Upper lobe of left lung (tissue), 6 donors: ENCODE measurements around the gene OPCML. TPM values are rescaled to one million over a fixed set of nuclear protein-coding genes. Genes with fewer than 3 reads are reported as not detected.

ENCODE experiments used
- ATAC-seq, 2 donors: fragments of 200-7000 bp; cut with Tn5 transposase; one replicate each; pipeline ENCODE4 v1.9.1; 2022; ENCODE audit warnings: mild to moderate bottlenecking in 2 of 2, moderate library complexity in 2 of 2; ENCODE audit not compliant: low FRiP score in 2 of 2
- DNase-seq, 2 donors: peaks; one replicate each; pipeline ENCODE4 v3.0.0-alpha.2; 2019 to 2020
- H3K27ac ChIP-seq, 4 donors: fragments of 200-600 bp; sonication (generic); one replicate each; pipeline ENCODE4 v1.5.1; 2016 to 2019
- H3K27me3 ChIP-seq, 4 donors: fragments of 200-600 bp; sonication (generic); one replicate each; pipeline ENCODE4 v1.5.1; 2017 to 2019
- H3K36me3 ChIP-seq, 4 donors: fragments of 200-600 bp; sonication (generic); one replicate each; pipeline ENCODE4 v1.5.1; 2016 to 2019
- H3K4me1 ChIP-seq, 4 donors: fragments of 200-600 bp; sonication (generic); one replicate each; pipeline ENCODE4 v1.5.1; 2018 to 2019
- H3K4me3 ChIP-seq, 4 donors: fragments of 200-600 bp; sonication (generic); one replicate each; pipeline ENCODE4 v1.5.1; 2017 to 2019; ENCODE audit warnings: mild to moderate bottlenecking in 2 of 4, moderate library complexity in 1 of 4
- H3K9me3 ChIP-seq, 4 donors: fragments of 200-600 bp; sonication (generic); one replicate each; pipeline ENCODE4 v1.5.1; 2018 to 2019
- EP300 ChIP-seq, 4 donors: sonication (generic); formaldehyde crosslinking; IDR thresholded peaks; one replicate each; pipeline ENCODE4 v1.5.1; 2017; ENCODE audit warnings: antibody characterized with exemption in 4 of 4, control low read depth in 2 of 4
- POLR2A ChIP-seq, 4 donors: fragments of 450-650 bp; IDR thresholded peaks; one replicate each; pipeline ENCODE4 v1.5.1; 2016 to 2017; ENCODE audit warnings: antibody characterized with exemption in 4 of 4, mild to moderate bottlenecking in 2 of 4
- POLR2AphosphoS5 ChIP-seq, 2 donors: sonication (generic); formaldehyde crosslinking; IDR thresholded peaks; one replicate each; pipeline ENCODE4 v1.5.1; 2017; ENCODE audit warnings: antibody characterized with exemption in 2 of 2
- WGBS, 2 donors: methylation state at CpG; one replicate each; pipeline ENCODE4 v1.1.5; 2017 to 2018; 5-methylcytosine and 5-hydroxymethylcytosine counted together
- total RNA-seq, 6 donors: library from RNA; depleted of rRNA in 4 of 6; stranded (reverse); fragments of >200 nt in 4 of 6; gene quantifications; one replicate each; pipeline versions ENCODE4 v1.1.0 to v1.2.1, GENCODE V29; 2016 to 2021
- TF ChIP-seq, protein P1 (sequence below), 6 experiments: fragments of 450-650 bp in 4 of 6; fragments of 200-600 bp in 2 of 6; sonication (generic) in 2 of 6; IDR thresholded peaks; one replicate each; pipeline ENCODE4 v1.5.1; 2016 to 2019; ENCODE audit warnings: antibody characterized with exemption in 6 of 6
- donor health status: DM: no; HTN: no; CAD: no; lungs with moderate emphysema.
- donor health status: DM: no; HTN: yes; CAD: no; lungs with severe emphysema.

Gene OPCML
- total RNA-seq, 6 donors from 2014 or later, result 0.10 TPM; not detected in 5

DNA sequence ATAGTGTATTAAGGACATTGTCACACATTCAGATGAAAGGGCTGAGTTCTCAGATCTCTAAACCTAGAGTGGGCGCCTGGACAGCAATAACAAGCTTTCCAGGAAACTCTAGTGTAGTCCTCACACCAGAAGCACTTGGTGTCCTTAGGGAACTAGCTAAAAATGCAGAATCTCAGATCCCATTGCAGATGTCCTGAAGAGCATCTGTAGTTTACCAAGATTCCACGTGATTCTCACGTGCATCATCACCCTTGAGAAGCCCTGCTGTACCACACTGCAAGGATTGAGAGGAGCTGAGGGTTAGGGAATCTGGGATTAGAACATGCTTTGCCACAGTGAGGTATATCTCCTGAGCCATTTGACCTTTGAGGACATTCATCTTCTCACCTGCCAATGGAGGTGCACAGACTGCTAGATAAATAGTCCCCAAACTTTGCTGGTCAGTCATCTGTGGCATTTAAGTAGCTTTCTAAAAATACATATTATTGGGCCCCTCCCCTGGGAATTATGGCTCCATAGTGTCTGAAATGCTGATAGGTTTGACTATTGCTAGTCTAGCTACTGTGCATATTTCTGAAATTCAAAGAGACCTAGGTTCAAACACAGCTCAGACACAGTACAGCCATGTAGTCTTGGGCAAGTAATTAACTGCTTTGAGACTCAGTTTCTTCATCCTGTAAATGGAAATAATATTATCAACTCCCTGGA lies 1068.9 kb downstream of the OPCML start:
- no peaks in the 10 kb centered on the region for H3K36me3 ChIP-seq
- no peak overlapping the region for H3K27ac ChIP-seq
- TF ChIP-seq, protein P1, sequence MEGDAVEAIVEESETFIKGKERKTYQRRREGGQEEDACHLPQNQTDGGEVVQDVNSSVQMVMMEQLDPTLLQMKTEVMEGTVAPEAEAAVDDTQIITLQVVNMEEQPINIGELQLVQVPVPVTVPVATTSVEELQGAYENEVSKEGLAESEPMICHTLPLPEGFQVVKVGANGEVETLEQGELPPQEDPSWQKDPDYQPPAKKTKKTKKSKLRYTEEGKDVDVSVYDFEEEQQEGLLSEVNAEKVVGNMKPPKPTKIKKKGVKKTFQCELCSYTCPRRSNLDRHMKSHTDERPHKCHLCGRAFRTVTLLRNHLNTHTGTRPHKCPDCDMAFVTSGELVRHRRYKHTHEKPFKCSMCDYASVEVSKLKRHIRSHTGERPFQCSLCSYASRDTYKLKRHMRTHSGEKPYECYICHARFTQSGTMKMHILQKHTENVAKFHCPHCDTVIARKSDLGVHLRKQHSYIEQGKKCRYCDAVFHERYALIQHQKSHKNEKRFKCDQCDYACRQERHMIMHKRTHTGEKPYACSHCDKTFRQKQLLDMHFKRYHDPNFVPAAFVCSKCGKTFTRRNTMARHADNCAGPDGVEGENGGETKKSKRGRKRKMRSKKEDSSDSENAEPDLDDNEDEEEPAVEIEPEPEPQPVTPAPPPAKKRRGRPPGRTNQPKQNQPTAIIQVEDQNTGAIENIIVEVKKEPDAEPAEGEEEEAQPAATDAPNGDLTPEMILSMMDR (IDR thresholded peaks at IDR 0.05), result no peak
- TF ChIP-seq POLR2AphosphoS5 (IDR thresholded peaks at IDR 0.05), result no peak
- TF ChIP-seq POLR2A (IDR thresholded peaks at IDR 0.05), result no peak
- no peak for TF ChIP-seq EP300 (IDR thresholded peaks at IDR 0.05)
- H3K4me1 ChIP-seq, result no peaks in the 10 kb centered on the region
- H3K4me3 ChIP-seq, result no peak overlapping the region
- no peak for ATAC-seq
- no peaks in the 10 kb centered on the region for H3K27me3 ChIP-seq
- H3K9me3 ChIP-seq, result no peaks in the 10 kb centered on the region
- DNase-seq, result no peak
- 76% methylated on average over 3 of the region's 3 CpGs for WGBS, 2 donors

DNA sequence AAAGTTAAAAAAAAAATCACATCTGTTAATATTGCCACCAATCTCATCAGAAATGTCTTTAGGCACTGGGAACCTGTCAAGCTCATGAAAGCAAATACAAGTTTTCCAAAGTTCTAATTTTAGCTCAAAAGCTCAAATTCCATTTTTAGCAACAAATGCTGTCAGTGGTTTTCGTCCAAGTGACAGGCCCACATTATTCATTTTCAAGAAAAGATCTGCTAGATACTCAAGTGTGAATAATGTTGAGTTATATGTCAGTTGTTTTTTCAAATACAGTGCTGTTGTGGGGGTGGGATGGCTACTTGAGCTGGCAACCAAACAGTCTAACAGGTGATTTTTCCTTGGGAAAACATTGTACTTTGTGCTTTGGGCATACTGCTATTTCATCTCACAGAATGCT lies 1072.6 kb downstream of the OPCML start:
- TF ChIP-seq POLR2AphosphoS5 (IDR thresholded peaks at IDR 0.05) (no peak), POLR2A (IDR thresholded peaks at IDR 0.05) (no peak), EP300 (IDR thresholded peaks at IDR 0.05) (no peak)
- TF ChIP-seq, protein P1 (IDR thresholded peaks at IDR 0.05), result no peak
- H3K9me3 ChIP-seq, result no peaks in the 10 kb centered on the region
- no peaks in the 10 kb centered on the region for H3K27me3 ChIP-seq
- H3K27ac ChIP-seq, result no peak overlapping the region
- no peak overlapping the region for H3K4me3 ChIP-seq
- H3K4me1 ChIP-seq, result no peaks in the 10 kb centered on the region
- no peak for ATAC-seq
- 53 to 67% methylated on average over 1 of the region's 1 CpG for WGBS, 2 donors
- H3K36me3 ChIP-seq, result no peaks in the 10 kb centered on the region
- DNase-seq, result no peak

DNA sequence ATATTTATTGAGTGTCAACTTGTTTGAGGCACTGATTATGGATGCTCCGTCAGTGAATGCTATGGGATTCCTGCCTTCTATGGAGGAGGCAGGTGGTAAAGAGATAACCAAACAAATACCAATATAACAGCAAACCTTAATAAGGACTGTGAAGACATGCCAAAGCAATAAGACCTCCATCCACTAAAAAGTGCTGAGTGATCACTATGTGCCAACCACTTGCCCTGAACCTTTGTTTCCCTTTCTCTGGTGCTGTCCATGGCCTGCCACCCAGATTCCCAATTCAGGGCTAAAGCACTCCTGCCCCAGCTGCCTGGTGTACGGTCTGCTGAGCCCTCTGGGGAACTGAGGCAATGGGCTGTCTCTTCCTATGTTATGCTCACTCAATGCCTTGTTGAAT lies 1074.9 kb downstream of the OPCML start:
- TF ChIP-seq POLR2AphosphoS5 (IDR thresholded peaks at IDR 0.05), result no peak
- TF ChIP-seq POLR2A (IDR thresholded peaks at IDR 0.05), result no peak
- TF ChIP-seq EP300 (IDR thresholded peaks at IDR 0.05), result no peak
- WGBS, 2 donors, result 67 to 81% methylated on average over 2 of the region's 2 CpGs
- H3K36me3 ChIP-seq, result no peaks in the 10 kb centered on the region
- no peaks in the 10 kb centered on the region for H3K9me3 ChIP-seq
- no peak for ATAC-seq
- no peak overlapping the region for H3K4me3 ChIP-seq
- H3K27ac ChIP-seq, result no peak overlapping the region
- no peak for DNase-seq
- no peaks in the 10 kb centered on the region for H3K27me3 ChIP-seq
- no peaks in the 10 kb centered on the region for H3K4me1 ChIP-seq

DNA sequence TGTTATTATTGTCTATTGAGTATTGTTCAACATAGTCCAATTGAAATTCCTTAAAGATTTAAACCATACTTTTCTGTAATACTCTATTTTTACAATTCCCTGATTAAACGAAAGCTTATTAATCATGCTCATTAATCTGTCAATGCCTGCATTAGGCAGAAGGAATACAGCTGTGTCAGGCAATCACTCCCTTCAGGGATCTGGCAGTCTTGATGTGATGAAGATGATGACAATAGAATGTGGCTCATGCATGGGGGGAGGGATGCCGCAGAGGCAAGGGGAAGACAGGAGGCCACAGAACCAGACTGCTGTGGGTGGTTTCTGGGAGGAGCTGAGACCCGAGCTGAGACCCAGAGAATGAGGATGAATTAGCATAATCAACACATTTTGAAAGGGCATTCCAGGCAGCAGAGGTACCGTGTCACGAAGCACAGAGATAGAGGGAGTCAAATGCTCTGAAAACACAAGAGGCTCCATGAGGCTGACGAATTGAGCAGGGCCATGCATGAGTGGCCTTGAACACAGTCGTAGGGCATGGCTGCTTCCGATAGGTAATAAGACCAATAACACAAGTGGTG lies 1075.5 kb downstream of the OPCML start:
- no peaks in the 10 kb centered on the region for H3K36me3 ChIP-seq
- DNase-seq, result no peak
- no peak overlapping the region for H3K4me3 ChIP-seq
- no peaks in the 10 kb centered on the region for H3K27me3 ChIP-seq
- no peaks in the 10 kb centered on the region for H3K9me3 ChIP-seq
- H3K4me1 ChIP-seq, result no peaks in the 10 kb centered on the region
- H3K27ac ChIP-seq, result no peak overlapping the region
- ATAC-seq, result no peak
- TF ChIP-seq, protein P1 (IDR thresholded peaks at IDR 0.05), result no peak
- TF ChIP-seq EP300 (IDR thresholded peaks at IDR 0.05), result no peak
- no peak for TF ChIP-seq POLR2AphosphoS5 (IDR thresholded peaks at IDR 0.05)
- no peak for TF ChIP-seq POLR2A (IDR thresholded peaks at IDR 0.05)
- WGBS, 2 donors, result 61 to 75% methylated on average over 8 of the region's 8 CpGs

DNA sequence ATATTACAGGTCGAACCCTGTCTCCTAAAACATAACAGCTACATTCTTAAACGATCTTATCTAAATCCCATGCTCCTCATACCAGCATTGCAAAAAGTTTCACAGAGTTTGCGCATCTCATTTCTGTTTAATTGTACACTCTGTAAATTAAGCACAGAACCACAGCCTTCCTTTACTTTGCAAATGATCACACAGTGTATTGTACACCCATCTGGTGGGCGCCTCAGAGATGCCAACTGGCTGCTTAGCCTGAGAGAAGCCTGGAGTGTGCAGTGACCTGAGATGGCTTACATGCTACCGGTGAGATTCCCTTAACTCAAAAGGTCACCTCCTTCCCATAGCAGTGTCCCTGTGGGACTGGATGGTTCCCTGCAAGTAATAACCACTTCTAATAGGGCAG lies 1077.3 kb downstream of the OPCML start:
- Histone ChIP-seq H3K9me3 (no peaks in the 10 kb centered on the region), H3K27ac (no peak overlapping the region), H3K36me3 (no peaks in the 10 kb centered on the region), H3K27me3 (no peaks in the 10 kb centered on the region), H3K4me3 (no peak overlapping the region), H3K4me1 (no peaks in the 10 kb centered on the region)
- ATAC-seq, result no peak
- TF ChIP-seq EP300 (IDR thresholded peaks at IDR 0.05) (no peak), POLR2A (IDR thresholded peaks at IDR 0.05) (no peak), POLR2AphosphoS5 (IDR thresholded peaks at IDR 0.05) (no peak)
- TF ChIP-seq, protein P1 (IDR thresholded peaks at IDR 0.05), result no peak
- 71 to 80% methylated on average over 5 of the region's 5 CpGs for WGBS, 2 donors
- DNase-seq, result no peak
